Measurements from ENCODE around the gene RFTN1.
"Not testable (repeated sequence)": the region's sequence is repeated elsewhere in the genome, so short reads cannot be mapped to it uniquely, and the experiment has no call there.

Gene RFTN1

DNA sequence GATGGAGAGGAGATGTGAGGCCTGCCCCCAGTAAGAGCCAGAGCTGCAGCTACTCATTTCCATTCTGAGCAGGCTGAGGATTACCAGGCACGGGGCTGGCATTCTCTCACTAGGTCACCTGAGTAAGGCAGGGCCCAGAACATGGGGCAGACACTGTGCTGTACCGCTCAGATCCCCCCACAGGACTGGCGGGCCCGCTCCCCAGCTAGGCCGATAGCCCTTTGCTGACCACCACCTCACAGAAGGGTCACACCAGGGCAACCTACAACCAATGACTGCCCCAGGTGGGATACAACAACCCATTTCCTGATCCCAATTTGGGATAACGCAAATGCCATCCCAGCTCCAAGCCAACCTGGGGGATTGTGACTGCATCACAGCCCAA lies 195.9 kb downstream of the RFTN1 start:
- H3K9ac ChIP-seq (ENCODE audit: low read depth in 1 of 2, low read length in 2 of 2) = no peak overlapping the region
- H3K36me3 ChIP-seq (ENCODE audit: control insufficient read depth in 1 of 2, insufficient read depth in 2 of 2, low read length in 2 of 2) = peaks cover 41 to 68% of the 10 kb centered on the region in 2 donors
- no peaks in the 10 kb centered on the region for H3K27me3 ChIP-seq (ENCODE audit: control insufficient read depth in 1 of 2, insufficient read depth in 2 of 2, low read length in 2 of 2)
- peaks cover 3 to 18% of the 10 kb centered on the region in 2 donors for H3K4me1 ChIP-seq (ENCODE audit: control insufficient read depth in 1 of 2, insufficient read depth in 2 of 2, low read length in 2 of 2)
- no peak overlapping the region for H3K27ac ChIP-seq (ENCODE audit: low read depth, low read length)
- H3K9me3 ChIP-seq (ENCODE audit: control insufficient read depth in 1 of 2, low read length in 2 of 2) = no peaks in the 10 kb centered on the region
- H3K4me3 ChIP-seq (ENCODE audit: low read depth in 1 of 2, low read length in 2 of 2) = no peak overlapping the region

DNA sequence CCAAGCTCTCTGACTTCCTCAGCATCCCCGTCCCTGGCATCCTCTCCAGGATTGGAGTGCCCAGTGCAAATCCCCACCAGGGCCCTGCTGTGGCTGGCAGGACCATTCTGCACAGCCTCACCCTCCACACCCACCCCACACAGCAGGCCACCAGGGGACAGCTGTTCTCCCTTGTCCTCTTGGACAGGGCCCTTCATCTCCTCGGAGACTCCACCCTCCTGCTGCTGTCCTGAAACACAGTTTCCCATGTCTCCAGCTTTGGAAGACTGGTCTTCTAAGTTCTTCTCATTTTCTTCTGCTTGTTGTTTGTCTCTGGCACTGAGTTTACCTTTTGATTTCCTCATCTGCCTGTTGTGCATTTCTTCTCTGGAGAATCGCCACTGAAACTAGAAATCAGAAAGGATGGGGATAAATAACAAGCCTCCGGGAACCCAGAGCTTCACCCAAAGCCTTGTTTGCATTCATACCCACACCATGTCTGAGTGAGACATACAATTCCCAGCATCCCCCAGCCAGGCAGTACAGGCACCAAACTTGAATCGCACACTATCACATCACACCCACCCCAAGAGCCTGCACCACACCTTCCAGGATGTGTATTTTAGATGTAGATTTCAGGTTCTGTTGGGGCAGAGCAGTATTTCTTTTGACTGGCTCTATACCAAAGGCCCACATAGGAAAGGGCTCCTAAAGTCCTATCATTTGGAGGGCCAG lies 196.5 kb downstream of the RFTN1 start:
- Histone ChIP-seq H3K4me1 (ENCODE audit: control insufficient read depth in 1 of 2, insufficient read depth in 2 of 2, low read length in 2 of 2) (peaks cover 9 to 24% of the 10 kb centered on the region in 2 donors), H3K9ac (ENCODE audit: low read depth in 1 of 2, low read length in 2 of 2) (no peak overlapping the region), H3K27ac (ENCODE audit: low read depth, low read length) (no peak overlapping the region), H3K36me3 (ENCODE audit: control insufficient read depth in 1 of 2, insufficient read depth in 2 of 2, low read length in 2 of 2) (peaks cover 38 to 63% of the 10 kb centered on the region in 2 donors), H3K4me3 (ENCODE audit: low read depth in 1 of 2, low read length in 2 of 2) (no peak overlapping the region), H3K27me3 (ENCODE audit: control insufficient read depth in 1 of 2, insufficient read depth in 2 of 2, low read length in 2 of 2) (no peaks in the 10 kb centered on the region), H3K9me3 (ENCODE audit: control insufficient read depth in 1 of 2, low read length in 2 of 2) (no peaks in the 10 kb centered on the region)

DNA sequence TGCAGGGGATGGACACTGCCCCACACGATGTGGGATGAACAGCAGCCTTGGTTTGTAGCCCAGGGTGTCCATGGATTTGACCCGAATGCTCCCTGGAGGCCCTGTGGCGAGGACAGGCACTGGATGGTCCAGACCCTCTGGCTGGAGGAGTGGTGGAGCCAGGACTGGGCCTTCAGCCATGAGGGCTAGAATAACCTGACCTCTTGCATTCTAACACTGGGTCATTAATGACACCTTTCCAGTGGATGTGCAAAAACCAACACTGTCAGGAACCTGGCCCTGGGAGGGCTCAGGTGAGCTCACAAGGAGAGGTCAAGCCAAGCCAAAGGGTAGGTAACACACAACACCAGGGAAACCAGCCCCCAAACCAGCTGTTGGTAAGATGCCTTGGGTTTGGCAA lies 197.1 kb downstream of the RFTN1 start:
- Histone ChIP-seq H3K27ac (ENCODE audit: low read depth, low read length) (no peak overlapping the region), H3K4me3 (ENCODE audit: low read depth in 1 of 2, low read length in 2 of 2) (no peak overlapping the region), H3K9ac (ENCODE audit: low read depth in 1 of 2, low read length in 2 of 2) (no peak overlapping the region), H3K36me3 (ENCODE audit: control insufficient read depth in 1 of 2, insufficient read depth in 2 of 2, low read length in 2 of 2) (peaks cover 34 to 57% of the 10 kb centered on the region in 2 donors), H3K4me1 (ENCODE audit: control insufficient read depth in 1 of 2, insufficient read depth in 2 of 2, low read length in 2 of 2) (peaks cover 15 to 30% of the 10 kb centered on the region in 2 donors), H3K27me3 (ENCODE audit: control insufficient read depth in 1 of 2, insufficient read depth in 2 of 2, low read length in 2 of 2) (no peaks in the 10 kb centered on the region), H3K9me3 (ENCODE audit: control insufficient read depth in 1 of 2, low read length in 2 of 2) (no peaks in the 10 kb centered on the region)

DNA sequence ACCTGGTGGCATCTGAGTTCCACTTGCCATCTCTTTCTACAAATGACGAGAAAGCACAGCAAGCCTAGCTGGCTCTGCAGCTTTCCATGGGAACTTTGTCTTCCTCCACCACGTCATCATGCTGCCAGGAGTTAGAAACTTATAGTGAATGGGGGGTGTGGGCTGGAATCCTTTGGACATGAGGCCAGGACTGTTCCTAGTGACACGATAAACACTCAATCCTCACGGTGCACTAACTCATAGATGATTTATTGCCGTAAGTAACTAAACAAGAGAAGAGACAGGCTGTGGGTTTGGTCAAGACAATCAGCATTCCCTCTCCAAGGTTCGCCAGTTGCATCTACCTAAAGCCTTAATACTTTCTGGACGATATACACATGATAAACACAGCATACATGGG lies 197.9 kb downstream of the RFTN1 start:
- H3K9ac ChIP-seq (ENCODE audit: low read depth in 1 of 2, low read length in 2 of 2) = no peak overlapping the region
- no peak overlapping the region for H3K27ac ChIP-seq (ENCODE audit: low read depth, low read length)
- H3K4me1 ChIP-seq (ENCODE audit: control insufficient read depth in 1 of 2, insufficient read depth in 2 of 2, low read length in 2 of 2) = peaks cover 18 to 33% of the 10 kb centered on the region in 2 donors
- peaks cover 27 to 53% of the 10 kb centered on the region in 2 donors for H3K36me3 ChIP-seq (ENCODE audit: control insufficient read depth in 1 of 2, insufficient read depth in 2 of 2, low read length in 2 of 2)
- H3K27me3 ChIP-seq (ENCODE audit: control insufficient read depth in 1 of 2, insufficient read depth in 2 of 2, low read length in 2 of 2) = no peaks in the 10 kb centered on the region
- no peak overlapping the region for H3K4me3 ChIP-seq (ENCODE audit: low read depth in 1 of 2, low read length in 2 of 2)
- no peaks in the 10 kb centered on the region for H3K9me3 ChIP-seq (ENCODE audit: control insufficient read depth in 1 of 2, low read length in 2 of 2)

DNA sequence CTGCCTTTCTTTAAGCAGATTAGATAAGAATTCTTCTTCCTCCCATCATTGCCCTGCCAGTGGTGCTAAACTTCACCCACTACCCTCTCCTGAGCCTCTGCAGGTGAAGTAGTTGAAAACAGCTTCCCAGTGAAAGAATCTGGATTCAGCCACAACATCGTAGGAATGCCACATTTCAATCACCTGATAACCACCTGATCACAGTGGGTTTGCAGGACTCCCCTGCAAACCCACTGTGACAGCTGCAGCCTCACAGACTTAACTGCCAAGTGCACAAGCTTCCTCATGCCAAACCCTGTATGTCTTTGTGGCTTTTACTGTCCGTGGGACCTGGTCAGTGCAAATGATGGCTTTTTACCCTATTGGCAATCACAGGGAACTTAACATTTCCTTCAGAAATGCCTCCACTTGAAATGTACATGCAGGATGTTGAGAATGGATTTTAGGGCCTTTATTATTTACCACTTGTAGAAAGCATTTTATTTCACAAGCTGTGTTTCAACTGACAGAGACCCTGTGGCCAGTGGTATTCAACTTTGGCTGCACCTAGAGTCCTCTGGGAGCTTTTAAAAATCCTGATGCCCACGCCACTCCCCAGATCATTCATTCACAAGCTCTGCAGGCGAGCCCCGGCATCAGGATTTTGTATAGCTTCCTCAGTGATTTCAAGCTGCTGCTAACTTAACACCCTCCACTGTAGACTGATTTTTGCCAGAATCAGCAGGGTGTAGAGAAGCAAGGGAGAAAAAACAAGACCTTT lies 199.4 kb downstream of the RFTN1 start:
- Histone ChIP-seq H3K4me3 (ENCODE audit: low read depth in 1 of 2, low read length in 2 of 2) (no peak overlapping the region), H3K9ac (ENCODE audit: low read depth in 1 of 2, low read length in 2 of 2) (no peak overlapping the region), H3K27me3 (ENCODE audit: control insufficient read depth in 1 of 2, insufficient read depth in 2 of 2, low read length in 2 of 2) (no peaks in the 10 kb centered on the region), H3K36me3 (ENCODE audit: control insufficient read depth in 1 of 2, insufficient read depth in 2 of 2, low read length in 2 of 2) (peaks cover 23 to 40% of the 10 kb centered on the region in 2 donors), H3K9me3 (ENCODE audit: control insufficient read depth in 1 of 2, low read length in 2 of 2) (no peaks in the 10 kb centered on the region), H3K27ac (ENCODE audit: low read depth, low read length) (no peak overlapping the region), H3K4me1 (ENCODE audit: control insufficient read depth in 1 of 2, insufficient read depth in 2 of 2, low read length in 2 of 2) (peaks cover 22 to 40% of the 10 kb centered on the region in 2 donors)

DNA sequence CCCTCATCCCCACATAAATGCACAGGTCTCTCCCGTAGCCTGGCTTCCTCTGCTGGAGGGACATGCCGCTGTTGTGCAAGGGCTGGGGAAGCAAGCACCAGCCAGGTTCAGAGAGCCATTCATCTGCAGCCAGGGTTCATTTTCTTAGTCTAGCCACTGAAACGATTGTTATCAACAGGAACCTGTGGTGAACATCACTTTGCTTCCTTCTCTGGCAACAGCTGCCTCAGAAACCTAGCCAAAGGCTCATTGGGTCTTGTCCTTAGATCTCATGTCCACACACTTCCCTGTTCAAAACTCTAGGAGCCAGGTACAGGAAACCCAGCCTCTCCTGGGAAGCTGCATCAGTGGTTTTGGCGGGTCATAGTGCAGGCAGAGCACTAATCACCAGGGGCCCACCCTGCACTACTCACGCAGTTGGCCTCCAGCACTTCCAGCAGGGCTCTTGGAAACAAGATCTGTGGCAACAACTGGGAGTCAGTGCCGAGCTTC lies 201.5 kb downstream of the RFTN1 start:
- H3K27ac ChIP-seq (ENCODE audit: low read depth, low read length) = peak overlapping the region; percentile 0
- no peak overlapping the region for H3K4me3 ChIP-seq (ENCODE audit: low read depth in 1 of 2, low read length in 2 of 2)
- peaks cover 17 to 37% of the 10 kb centered on the region in 2 donors for H3K36me3 ChIP-seq (ENCODE audit: control insufficient read depth in 1 of 2, insufficient read depth in 2 of 2, low read length in 2 of 2)
- H3K9me3 ChIP-seq (ENCODE audit: control insufficient read depth in 1 of 2, low read length in 2 of 2) = no peaks in the 10 kb centered on the region
- H3K4me1 ChIP-seq (ENCODE audit: control insufficient read depth in 1 of 2, insufficient read depth in 2 of 2, low read length in 2 of 2) = peaks cover 18 to 30% of the 10 kb centered on the region in 2 donors
- H3K9ac ChIP-seq (ENCODE audit: low read depth in 1 of 2, low read length in 2 of 2) = no peak overlapping the region
- H3K27me3 ChIP-seq (ENCODE audit: control insufficient read depth in 1 of 2, insufficient read depth in 2 of 2, low read length in 2 of 2) = no peaks in the 10 kb centered on the region

DNA sequence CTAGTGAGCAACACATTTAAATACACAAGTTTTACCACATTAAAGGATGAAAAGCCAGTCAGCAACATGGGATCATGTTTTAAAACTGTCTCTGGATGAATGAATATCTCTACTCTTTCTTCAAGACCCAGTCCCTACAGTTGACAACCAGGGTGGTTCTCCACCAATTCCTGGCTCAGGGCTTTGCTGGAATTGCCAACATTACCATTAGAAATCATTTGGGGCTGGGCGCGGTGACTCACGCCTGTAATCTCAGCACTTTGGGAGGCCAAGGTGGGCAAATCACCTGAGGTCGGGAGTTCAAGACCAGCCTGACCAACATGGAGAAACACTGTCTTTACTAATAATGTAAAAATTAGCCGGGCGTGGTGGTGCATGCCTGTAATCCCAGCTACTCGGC lies 203.0 kb downstream of the RFTN1 start:
- not testable (repeated sequence) for H3K27me3 ChIP-seq (ENCODE audit: control insufficient read depth in 1 of 2, insufficient read depth in 2 of 2, low read length in 2 of 2); H3K27ac ChIP-seq (ENCODE audit: low read depth, low read length); H3K9me3 ChIP-seq (ENCODE audit: control insufficient read depth in 1 of 2, low read length in 2 of 2); H3K9ac ChIP-seq (ENCODE audit: low read depth in 1 of 2, low read length in 2 of 2); H3K4me3 ChIP-seq (ENCODE audit: low read depth in 1 of 2, low read length in 2 of 2)
- H3K4me1 ChIP-seq (ENCODE audit: control insufficient read depth in 1 of 2, insufficient read depth in 2 of 2, low read length in 2 of 2) = peaks cover 20 to 31% of the 10 kb centered on the region in 2 donors
- peaks cover 14 to 27% of the 10 kb centered on the region in 2 donors for H3K36me3 ChIP-seq (ENCODE audit: control insufficient read depth in 1 of 2, insufficient read depth in 2 of 2, low read length in 2 of 2)

DNA sequence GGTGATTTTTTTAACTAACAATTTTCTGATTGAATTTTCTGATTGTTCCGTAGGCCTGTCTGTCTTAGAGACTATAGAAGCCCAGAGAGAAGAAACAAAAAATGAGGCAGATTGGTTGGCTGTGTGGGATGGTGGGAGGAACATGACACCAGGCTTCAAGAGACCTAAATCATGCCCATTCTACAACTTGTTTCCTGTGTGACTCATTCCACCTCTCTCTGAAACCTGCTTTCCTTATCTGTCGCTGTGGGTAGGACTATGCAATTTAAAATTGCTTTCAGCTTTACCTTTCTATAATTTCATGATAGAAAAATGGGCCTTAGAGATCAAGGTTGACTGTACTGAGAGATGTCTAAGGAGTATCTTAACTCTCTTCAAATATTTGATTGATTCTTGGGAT lies 203.9 kb downstream of the RFTN1 start:
- Histone ChIP-seq H3K27me3 (ENCODE audit: control insufficient read depth in 1 of 2, insufficient read depth in 2 of 2, low read length in 2 of 2) (no peaks in the 10 kb centered on the region), H3K36me3 (ENCODE audit: control insufficient read depth in 1 of 2, insufficient read depth in 2 of 2, low read length in 2 of 2) (peaks cover 15 to 30% of the 10 kb centered on the region in 2 donors), H3K9ac (ENCODE audit: low read depth in 1 of 2, low read length in 2 of 2) (no peak overlapping the region), H3K4me3 (ENCODE audit: low read depth in 1 of 2, low read length in 2 of 2) (no peak overlapping the region), H3K9me3 (ENCODE audit: control insufficient read depth in 1 of 2, low read length in 2 of 2) (no peaks in the 10 kb centered on the region), H3K27ac (ENCODE audit: low read depth, low read length) (no peak overlapping the region), H3K4me1 (ENCODE audit: control insufficient read depth in 1 of 2, insufficient read depth in 2 of 2, low read length in 2 of 2) (peaks cover 26 to 37% of the 10 kb centered on the region in 2 donors)

DNA sequence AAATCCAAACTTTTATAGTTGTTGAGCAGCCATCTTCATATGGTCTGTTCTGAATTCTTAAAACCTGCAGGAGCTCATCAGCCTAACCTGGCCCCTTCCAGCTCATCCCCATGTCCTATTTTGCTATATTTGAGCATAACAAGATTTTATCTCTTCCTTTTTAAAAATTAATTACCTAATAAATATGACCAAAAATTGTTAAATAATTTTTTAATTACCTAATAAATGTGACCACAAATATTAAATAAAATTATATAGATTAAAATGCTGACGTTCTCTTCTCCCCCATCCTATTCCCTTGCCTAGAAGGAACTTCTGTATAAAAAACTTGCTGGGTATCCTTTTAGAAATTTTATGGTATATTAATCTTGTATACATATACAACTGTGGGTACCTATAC lies 204.8 kb downstream of the RFTN1 start:
- peaks cover 13 to 26% of the 10 kb centered on the region in 2 donors for H3K36me3 ChIP-seq (ENCODE audit: control insufficient read depth in 1 of 2, insufficient read depth in 2 of 2, low read length in 2 of 2)
- H3K9me3 ChIP-seq (ENCODE audit: control insufficient read depth in 1 of 2, low read length in 2 of 2) = no peaks in the 10 kb centered on the region
- H3K27me3 ChIP-seq (ENCODE audit: control insufficient read depth in 1 of 2, insufficient read depth in 2 of 2, low read length in 2 of 2) = no peaks in the 10 kb centered on the region
- H3K4me1 ChIP-seq (ENCODE audit: control insufficient read depth in 1 of 2, insufficient read depth in 2 of 2, low read length in 2 of 2) = peaks cover 26 to 35% of the 10 kb centered on the region in 2 donors
- H3K4me3 ChIP-seq (ENCODE audit: low read depth in 1 of 2, low read length in 2 of 2) = no peak overlapping the region
- no peak overlapping the region for H3K9ac ChIP-seq (ENCODE audit: low read depth in 1 of 2, low read length in 2 of 2)
- H3K27ac ChIP-seq (ENCODE audit: low read depth, low read length) = no peak overlapping the region

DNA sequence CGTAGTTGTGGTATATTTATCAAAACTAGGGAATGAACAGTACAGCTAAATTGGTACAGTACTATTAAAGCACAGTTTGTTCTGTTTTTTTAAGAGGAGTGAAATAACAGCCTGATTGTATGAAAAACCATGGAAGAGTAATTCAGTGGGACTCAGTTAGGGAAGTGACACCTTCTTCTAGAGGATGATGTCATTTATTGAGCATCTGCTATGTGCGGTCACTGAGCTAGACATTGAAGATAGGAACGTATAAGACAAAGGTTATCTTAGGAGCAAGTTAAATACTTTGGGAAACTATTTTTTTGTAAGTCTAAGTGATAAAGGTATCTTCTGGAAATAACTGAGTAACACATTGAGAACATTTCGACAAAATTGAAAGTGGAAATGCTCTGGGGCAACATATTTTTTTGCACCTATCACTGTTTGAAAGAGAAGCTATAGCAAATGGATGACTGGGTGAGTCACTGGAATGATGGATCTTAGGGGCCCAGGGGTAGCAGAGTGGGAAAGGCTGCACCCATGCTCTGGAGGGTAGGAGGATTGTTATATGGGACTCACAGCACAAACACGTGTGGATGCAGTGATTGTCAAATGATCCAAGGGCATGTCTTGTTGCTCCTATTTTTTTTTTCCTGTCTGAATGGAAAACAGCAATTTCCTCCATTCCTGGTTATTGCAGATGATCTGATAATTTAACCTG lies 205.5 kb downstream of the RFTN1 start:
- Histone ChIP-seq H3K36me3 (ENCODE audit: control insufficient read depth in 1 of 2, insufficient read depth in 2 of 2, low read length in 2 of 2) (peaks cover 12 to 22% of the 10 kb centered on the region in 2 donors), H3K27ac (ENCODE audit: low read depth, low read length) (no peak overlapping the region)

More for the DNA sequence above, 205.5 kb downstream of the RFTN1 start:
- no peaks in the 10 kb centered on the region for H3K9me3 ChIP-seq (ENCODE audit: control insufficient read depth in 1 of 2, low read length in 2 of 2)
- H3K27me3 ChIP-seq (ENCODE audit: control insufficient read depth in 1 of 2, insufficient read depth in 2 of 2, low read length in 2 of 2) = no peaks in the 10 kb centered on the region
- no peak overlapping the region for H3K9ac ChIP-seq (ENCODE audit: low read depth in 1 of 2, low read length in 2 of 2)
- peaks cover 26 to 29% of the 10 kb centered on the region in 2 donors for H3K4me1 ChIP-seq (ENCODE audit: control insufficient read depth in 1 of 2, insufficient read depth in 2 of 2, low read length in 2 of 2)
- no peak overlapping the region for H3K4me3 ChIP-seq (ENCODE audit: low read depth in 1 of 2, low read length in 2 of 2)

Data from duodenal mucosa (tissue), 2 donors.